ENCODE results near the gene MYL5.

The MYL5 gene

GRCh38 chr4:687971-688853 lies 13.9 kb downstream of the MYL5 start:
- TF ChIP-seq CREB5 (CRISPR knock-in tag; IDR thresholded peaks at IDR 0.05; ENCODE audit: low read depth) (no peak), ZFP30 (CRISPR knock-in tag; IDR thresholded peaks at IDR 0.05) (no peak), GLIS3 (CRISPR knock-in tag; IDR thresholded peaks at IDR 0.05) (no peak), ZNF8 (CRISPR knock-in tag; IDR thresholded peaks at IDR 0.05) (no peak), POU6F1 (CRISPR knock-in tag; IDR thresholded peaks at IDR 0.05; ENCODE audit: borderline replicate concordance, low read depth) (no peak), ZC3H10 (CRISPR knock-in tag; IDR thresholded peaks at IDR 0.05) (no peak), ESRRG (CRISPR knock-in tag; IDR thresholded peaks at IDR 0.05) (no peak), PATZ1 (CRISPR knock-in tag; IDR thresholded peaks at IDR 0.05; ENCODE audit: borderline replicate concordance) (no peak), RARB (CRISPR knock-in tag; IDR thresholded peaks at IDR 0.05) (no peak), PPARA (CRISPR knock-in tag; IDR thresholded peaks at IDR 0.05; ENCODE audit: borderline replicate concordance) (no peak), BACH2 (CRISPR knock-in tag; IDR thresholded peaks at IDR 0.05; ENCODE audit: borderline replicate concordance) (no peak), SNAI2 (CRISPR knock-in tag; IDR thresholded peaks at IDR 0.05) (no peak), ZNF565 (CRISPR knock-in tag; conservative IDR thresholded peaks at IDR 0.05; ENCODE audit: low read depth) (no peak), OSR1 (CRISPR knock-in tag; IDR thresholded peaks at IDR 0.05) (no peak), CSDC2 (CRISPR knock-in tag; IDR thresholded peaks at IDR 0.05) (no peak), ISL1 (CRISPR knock-in tag; IDR thresholded peaks at IDR 0.05) (no peak)
- ATAC-seq = no peak

- ATAC-seq = no peak
- no peak for TF ChIP-seq RARB (CRISPR knock-in tag; IDR thresholded peaks at IDR 0.05)
- TF ChIP-seq OSR1 (CRISPR knock-in tag; IDR thresholded peaks at IDR 0.05) = no peak
- TF ChIP-seq ISL1 (CRISPR knock-in tag; IDR thresholded peaks at IDR 0.05) = no peak
- no peak for TF ChIP-seq CSDC2 (CRISPR knock-in tag; IDR thresholded peaks at IDR 0.05)
- TF ChIP-seq TCF4 (CRISPR knock-in tag; IDR thresholded peaks at IDR 0.05; ENCODE audit: borderline replicate concordance) = no peak
- TF ChIP-seq ZNF70 (CRISPR knock-in tag; IDR thresholded peaks at IDR 0.05) = no peak
These were observed 14.7 kb downstream of the MYL5 start, which contains the start of gene SLC49A3 for GRCh38 chr4:688854-689681. SLC49A3 (minus strand) TSS chr4:689151; CDS start chr4:689127, 24 bp downstream.

- TF ChIP-seq ISL1 (CRISPR knock-in tag; IDR thresholded peaks at IDR 0.05) (no peak), TSHZ2 (CRISPR knock-in tag; IDR thresholded peaks at IDR 0.05) (no peak), ARNTL (CRISPR knock-in tag; IDR thresholded peaks at IDR 0.05; ENCODE audit: borderline replicate concordance, low read depth) (no peak), PPARA (CRISPR knock-in tag; IDR thresholded peaks at IDR 0.05; ENCODE audit: borderline replicate concordance) (no peak), PATZ1 (CRISPR knock-in tag; IDR thresholded peaks at IDR 0.05; ENCODE audit: borderline replicate concordance) (no peak), ZC3H10 (CRISPR knock-in tag; IDR thresholded peaks at IDR 0.05) (no peak), OSR1 (CRISPR knock-in tag; IDR thresholded peaks at IDR 0.05) (no peak), CREB5 (CRISPR knock-in tag; IDR thresholded peaks at IDR 0.05; ENCODE audit: low read depth) (no peak), SNAI2 (CRISPR knock-in tag; IDR thresholded peaks at IDR 0.05) (no peak)
- no peak for ATAC-seq
These were observed 15.4 kb downstream of the MYL5 start for GRCh38 chr4:689723-690122.
